ENCODE results near the gene CD9.
A peak's percentile ranks its signal among the peaks of the same experiment; 100 is the strongest.

The CD9 gene

DNA sequence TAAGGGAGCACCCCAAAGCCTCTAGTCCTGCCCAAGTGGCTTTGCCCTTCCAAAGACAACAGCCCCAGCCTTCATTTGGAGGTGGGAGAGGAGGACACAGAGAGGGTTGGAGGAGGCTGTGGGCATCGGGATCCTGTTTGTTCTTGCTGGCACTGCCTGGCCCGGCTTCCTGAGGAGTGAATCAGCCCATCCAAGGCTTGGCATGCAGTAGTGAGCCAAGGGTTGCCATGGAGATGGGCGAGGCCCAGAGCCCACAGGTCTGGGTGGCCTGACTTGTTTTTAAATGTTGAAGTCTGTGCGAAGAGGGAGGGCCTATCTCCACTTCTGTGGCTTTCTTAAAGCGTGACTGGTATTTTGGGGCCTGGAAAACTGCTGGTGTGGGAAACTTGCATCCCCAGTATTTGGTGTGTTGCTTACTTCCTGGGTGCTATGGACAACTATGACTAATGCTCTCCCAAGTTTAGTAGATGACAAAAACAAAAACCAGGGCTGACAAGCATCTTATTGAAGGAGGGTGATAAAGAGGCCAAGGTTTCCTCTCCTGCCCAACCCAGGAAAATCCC lies 15.8 kb downstream of the CD9 start:
- no peaks in the 10 kb centered on the region for H3K27me3 ChIP-seq (replicated peaks)
- peak; percentile 69 for DNase-seq
- TF ChIP-seq, protein P1, sequence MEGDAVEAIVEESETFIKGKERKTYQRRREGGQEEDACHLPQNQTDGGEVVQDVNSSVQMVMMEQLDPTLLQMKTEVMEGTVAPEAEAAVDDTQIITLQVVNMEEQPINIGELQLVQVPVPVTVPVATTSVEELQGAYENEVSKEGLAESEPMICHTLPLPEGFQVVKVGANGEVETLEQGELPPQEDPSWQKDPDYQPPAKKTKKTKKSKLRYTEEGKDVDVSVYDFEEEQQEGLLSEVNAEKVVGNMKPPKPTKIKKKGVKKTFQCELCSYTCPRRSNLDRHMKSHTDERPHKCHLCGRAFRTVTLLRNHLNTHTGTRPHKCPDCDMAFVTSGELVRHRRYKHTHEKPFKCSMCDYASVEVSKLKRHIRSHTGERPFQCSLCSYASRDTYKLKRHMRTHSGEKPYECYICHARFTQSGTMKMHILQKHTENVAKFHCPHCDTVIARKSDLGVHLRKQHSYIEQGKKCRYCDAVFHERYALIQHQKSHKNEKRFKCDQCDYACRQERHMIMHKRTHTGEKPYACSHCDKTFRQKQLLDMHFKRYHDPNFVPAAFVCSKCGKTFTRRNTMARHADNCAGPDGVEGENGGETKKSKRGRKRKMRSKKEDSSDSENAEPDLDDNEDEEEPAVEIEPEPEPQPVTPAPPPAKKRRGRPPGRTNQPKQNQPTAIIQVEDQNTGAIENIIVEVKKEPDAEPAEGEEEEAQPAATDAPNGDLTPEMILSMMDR (IDR thresholded peaks at IDR 0.05; ENCODE audit: low read depth, low read length, missing control alignments): no peak
- H3K27ac ChIP-seq: no peak overlapping the region
- no peak overlapping the region for H3K4me3 ChIP-seq (ENCODE audit: low read depth, low read length)
- no peaks in the 10 kb centered on the region for H3K36me3 ChIP-seq (replicated peaks)
- in situ Hi-C loops (cut with HindIII; ENCODE audit: low pct_ligation_motif_present, low sequenced_read_pairs): no loop called here

DNA sequence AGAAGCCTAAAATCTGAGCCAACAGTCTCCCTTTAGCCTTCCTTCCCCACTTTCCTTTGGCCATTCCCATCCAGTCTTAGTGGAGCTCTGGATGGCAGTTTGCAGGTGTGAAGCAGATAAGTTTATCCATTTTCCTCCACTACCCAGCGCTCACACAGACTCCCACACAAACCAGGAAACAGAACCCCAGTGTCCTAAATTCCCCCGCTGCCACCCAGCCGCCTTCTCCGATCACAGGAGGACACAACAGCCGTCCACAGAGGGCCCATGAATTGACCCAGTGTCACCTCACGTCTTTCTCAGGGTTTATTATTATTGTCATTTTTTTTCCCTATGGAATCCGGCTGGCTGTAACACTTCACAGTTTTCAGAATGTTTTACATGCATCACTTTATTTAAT lies 16.4 kb downstream of the CD9 start:
- H3K36me3 ChIP-seq (replicated peaks): no peaks in the 10 kb centered on the region
- no peaks in the 10 kb centered on the region for H3K27me3 ChIP-seq (replicated peaks)
- no peak overlapping the region for H3K4me3 ChIP-seq (ENCODE audit: low read depth, low read length)
- TF ChIP-seq, protein P1 (IDR thresholded peaks at IDR 0.05; ENCODE audit: low read depth, low read length, missing control alignments): no peak
- in situ Hi-C loops (cut with HindIII; ENCODE audit: low pct_ligation_motif_present, low sequenced_read_pairs): no loop called here
- H3K27ac ChIP-seq: no peak overlapping the region
- DNase-seq: no peak

DNA sequence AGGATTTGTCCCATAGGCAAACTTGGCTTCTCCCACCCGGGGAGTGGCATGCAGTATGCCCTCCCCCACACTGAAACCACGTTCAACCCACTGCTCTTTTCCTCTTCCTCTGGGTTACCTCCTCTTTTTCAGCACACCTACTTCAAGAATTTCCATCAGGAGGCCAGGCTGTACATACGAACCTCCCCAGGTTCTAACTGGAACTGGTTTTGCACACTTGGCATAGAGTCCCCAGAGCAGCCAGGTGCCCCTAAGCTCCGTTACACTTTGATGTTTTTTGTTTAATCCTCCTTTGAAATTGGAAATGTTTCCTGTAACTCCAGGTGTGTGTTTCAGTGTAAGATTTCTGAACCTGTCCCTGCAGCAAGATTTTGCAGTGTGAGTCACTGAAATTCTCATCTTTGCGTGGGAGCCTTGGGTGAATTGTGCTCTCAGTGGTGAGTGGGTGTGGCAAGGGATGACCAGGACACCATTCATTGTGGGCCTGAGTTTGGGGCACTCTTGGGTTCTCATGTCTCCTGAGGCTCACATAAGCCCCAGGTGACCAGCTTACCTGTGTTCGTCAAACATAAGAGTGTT lies 18.2 kb downstream of the CD9 start:
- Histone ChIP-seq H3K36me3 (replicated peaks) (no peaks in the 10 kb centered on the region), H3K27me3 (replicated peaks) (no peaks in the 10 kb centered on the region), H3K27ac (no peak overlapping the region), H3K4me3 (ENCODE audit: low read depth, low read length) (no peak overlapping the region)
- in situ Hi-C loops (cut with HindIII; ENCODE audit: low pct_ligation_motif_present, low sequenced_read_pairs): no loop called here
- TF ChIP-seq, protein P1 (IDR thresholded peaks at IDR 0.05; ENCODE audit: low read depth, low read length, missing control alignments): no peak
- DNase-seq: no peak

DNA sequence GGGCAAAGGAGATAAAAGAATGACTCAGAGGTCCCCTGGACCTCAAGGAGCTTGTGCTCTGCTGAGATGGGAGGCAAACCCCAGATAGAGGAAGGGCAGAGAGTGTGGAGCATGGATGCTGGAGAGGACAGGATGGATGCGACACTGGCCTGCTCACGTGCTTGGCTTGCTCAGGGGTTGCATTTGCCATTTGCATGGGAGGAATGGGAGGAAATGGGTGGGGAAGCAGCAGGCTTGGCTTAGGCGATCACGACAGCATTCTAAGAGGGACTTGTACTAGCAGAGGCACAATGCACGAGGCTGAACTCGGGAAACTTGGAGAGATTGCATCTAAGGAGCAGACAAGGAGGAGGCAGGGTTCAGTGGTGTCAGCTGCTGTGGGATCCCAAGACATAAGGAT lies 19.8 kb downstream of the CD9 start:
- H3K36me3 ChIP-seq (replicated peaks): no peaks in the 10 kb centered on the region
- TF ChIP-seq, protein P1 (IDR thresholded peaks at IDR 0.05; ENCODE audit: low read depth, low read length, missing control alignments): no peak
- H3K27ac ChIP-seq: no peak overlapping the region
- no peak for DNase-seq
- H3K27me3 ChIP-seq (replicated peaks): no peaks in the 10 kb centered on the region
- in situ Hi-C loops (cut with HindIII; ENCODE audit: low pct_ligation_motif_present, low sequenced_read_pairs): no loop called here
- H3K4me3 ChIP-seq (ENCODE audit: low read depth, low read length): no peak overlapping the region

DNA sequence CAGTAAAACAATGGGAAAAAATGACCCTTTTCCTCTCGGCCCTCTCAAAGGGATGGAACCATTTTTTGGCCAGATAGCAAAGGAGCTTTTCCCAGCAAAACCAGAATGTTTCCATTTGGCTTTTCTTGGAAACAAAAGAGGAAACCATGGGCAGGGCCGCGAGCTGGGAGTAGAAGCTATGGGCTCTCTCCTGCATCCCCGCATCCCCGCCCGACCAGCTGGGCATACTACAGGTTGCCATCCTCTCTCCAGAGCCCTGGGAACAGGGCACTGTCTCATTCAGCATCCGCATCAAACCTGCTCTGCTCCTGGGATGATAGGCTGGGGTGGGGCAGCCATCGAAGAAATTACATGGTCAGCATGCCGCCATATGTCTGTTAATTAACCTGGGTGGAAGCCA lies 20.9 kb downstream of the CD9 start:
- TF ChIP-seq, protein P1 (IDR thresholded peaks at IDR 0.05; ENCODE audit: low read depth, low read length, missing control alignments): no peak
- no peak overlapping the region for H3K27ac ChIP-seq
- in situ Hi-C loops (cut with HindIII; ENCODE audit: low pct_ligation_motif_present, low sequenced_read_pairs): no loop called here

More for the DNA sequence above, 20.9 kb downstream of the CD9 start:
- H3K27me3 ChIP-seq (replicated peaks): no peaks in the 10 kb centered on the region
- no peak overlapping the region for H3K4me3 ChIP-seq (ENCODE audit: low read depth, low read length)
- H3K36me3 ChIP-seq (replicated peaks): no peaks in the 10 kb centered on the region
- DNase-seq: no peak

Data from brain microvascular endothelial cell (primary cell).